Left ventricle myocardium inferior (tissue), 1 donor: ENCODE data around the gene AP3B1. TPM values are rescaled to one million over a fixed set of nuclear protein-coding genes. Genes with fewer than 3 reads are reported as not detected.

ENCODE experiments used
- DNase-seq: peaks from one replicate; pipeline ENCODE4 v3.0.0-alpha.2; 2020
- H3K27ac ChIP-seq: fragments of 200-600 bp; replicated peaks from 2 replicates; pipeline ENCODE4 v1.8.0; 2021
- H3K27me3 ChIP-seq: fragments of 200-600 bp; 2 replicates; pipeline ENCODE4 v1.8.0; 2021; ENCODE audit warnings: low read depth
- H3K36me3 ChIP-seq: fragments of 200-600 bp; 2 replicates; pipeline ENCODE4 v1.8.0; 2021
- H3K4me1 ChIP-seq: fragments of 200-600 bp; 2 replicates; pipeline ENCODE4 v1.8.0; 2021
- H3K4me3 ChIP-seq: fragments of 200-600 bp; 2 replicates; pipeline ENCODE4 v1.8.0; 2021; ENCODE audit warnings: mild to moderate bottlenecking, moderate library complexity
- H3K9me3 ChIP-seq: fragments of 200-600 bp; replicated peaks from 2 replicates; pipeline ENCODE4 v1.8.0; 2021
- CTCF ChIP-seq: fragments of 200-600 bp; IDR thresholded peaks from 2 replicates; pipeline ENCODE4 v1.8.0; 2021; ENCODE audit warnings: antibody characterized with exemption, mild to moderate bottlenecking, borderline replicate concordance
- intact Hi-C: fragments of 100-400 bp; cut with micrococcal nuclease; formaldehyde crosslinking; loops from one replicate; pipeline ENCODE4 v1.11.0; 2022
- total RNA-seq: library from RNA; stranded (reverse); fragmentation: NEBNext Ultra II Directional; extraction: Animal tissue kit (Norgen Biotek cat#: 25700); gene quantifications from one replicate; pipeline ENCODE4 v1.2.1, GENCODE V29; 2021
- donor health status: DM: no; HTN: yes; CAD: no; lungs with severe emphysema.

Gene AP3B1
- total RNA-seq, 1 donor from 2014 or later = 22.0 TPM

DNA sequence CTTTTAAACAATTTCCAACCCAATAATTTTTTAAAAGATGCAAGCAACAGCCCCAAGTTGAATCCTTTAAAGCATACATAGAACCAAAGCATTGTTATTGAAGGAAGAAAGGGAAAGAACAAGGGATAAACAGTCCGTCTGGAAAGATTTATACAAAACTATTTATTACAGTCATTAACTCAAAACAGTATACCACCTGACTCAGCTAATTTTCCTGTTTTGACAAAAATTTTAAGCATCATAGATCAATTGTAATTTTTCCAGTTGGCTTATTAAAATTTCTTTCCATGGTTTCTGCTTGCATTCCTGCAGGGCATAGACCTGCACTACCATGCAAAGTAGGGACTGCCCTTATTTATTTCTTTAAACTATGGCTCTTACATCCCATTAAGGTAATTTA, 29.9 kb downstream of the AP3B1 start:
- peaks cover 15% of the 10 kb centered on the region for H3K4me1 ChIP-seq
- no peak for DNase-seq
- intact Hi-C loops = no loop called here
- H3K36me3 ChIP-seq = peaks cover 31% of the 10 kb centered on the region
- TF ChIP-seq CTCF = no peak
- no peak overlapping the region for H3K4me3 ChIP-seq
- no peaks in the 10 kb centered on the region for H3K9me3 ChIP-seq
- no peak overlapping the region for H3K27ac ChIP-seq
- H3K27me3 ChIP-seq = no peaks in the 10 kb centered on the region

DNA sequence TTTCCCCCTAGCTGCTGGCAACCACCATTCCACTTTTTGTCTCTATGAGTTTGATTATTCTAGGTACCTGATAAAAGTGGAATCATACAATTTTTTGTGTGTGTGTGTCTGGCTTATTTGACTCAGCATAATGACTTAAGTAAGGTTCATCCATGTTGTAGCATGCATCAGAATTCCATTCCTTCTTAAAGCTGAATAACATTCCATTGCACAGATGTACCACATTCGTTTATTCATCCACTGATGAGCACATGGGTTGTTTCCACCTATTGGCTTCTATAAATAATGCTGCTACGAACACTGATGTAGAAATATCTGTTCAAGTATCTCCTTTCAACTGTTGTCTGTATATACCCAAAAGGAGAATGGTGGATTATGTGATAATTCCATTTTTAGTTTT, 33.7 kb downstream of the AP3B1 start:
- Histone ChIP-seq H3K4me3 (no peak overlapping the region), H3K9me3 (no peaks in the 10 kb centered on the region), H3K36me3 (peaks cover 28% of the 10 kb centered on the region), H3K4me1 (no peaks in the 10 kb centered on the region), H3K27me3 (no peaks in the 10 kb centered on the region), H3K27ac (no peak overlapping the region)
- TF ChIP-seq CTCF = no peak
- no peak for DNase-seq
- intact Hi-C loops = no loop called here

DNA sequence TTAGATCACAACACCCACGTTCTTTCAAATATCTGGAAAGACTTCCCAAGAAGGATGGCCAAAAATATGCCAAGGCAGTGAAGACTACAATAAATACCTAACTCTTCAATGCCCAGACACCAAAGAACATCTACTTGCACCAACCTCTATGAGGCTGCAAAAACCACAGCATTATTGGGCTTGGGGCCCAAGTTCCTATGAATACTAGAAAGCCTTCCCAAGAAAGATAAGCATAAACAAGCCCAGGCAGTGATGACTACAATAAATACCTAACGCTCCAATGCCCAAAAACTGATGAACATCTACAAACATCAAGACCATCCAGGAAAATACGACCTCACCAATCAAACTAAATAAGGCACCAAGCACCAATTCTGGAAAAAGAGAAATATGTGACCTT, 41.3 kb downstream of the AP3B1 start:
- no peak for DNase-seq
- Histone ChIP-seq H3K9me3 (peaks cover 11% of the 10 kb centered on the region), H3K4me1 (no peaks in the 10 kb centered on the region), H3K36me3 (peaks cover 3% of the 10 kb centered on the region), H3K27ac (no peak overlapping the region), H3K4me3 (no peak overlapping the region), H3K27me3 (no peaks in the 10 kb centered on the region)
- intact Hi-C loops = no loop called here
- TF ChIP-seq CTCF = no peak

DNA sequence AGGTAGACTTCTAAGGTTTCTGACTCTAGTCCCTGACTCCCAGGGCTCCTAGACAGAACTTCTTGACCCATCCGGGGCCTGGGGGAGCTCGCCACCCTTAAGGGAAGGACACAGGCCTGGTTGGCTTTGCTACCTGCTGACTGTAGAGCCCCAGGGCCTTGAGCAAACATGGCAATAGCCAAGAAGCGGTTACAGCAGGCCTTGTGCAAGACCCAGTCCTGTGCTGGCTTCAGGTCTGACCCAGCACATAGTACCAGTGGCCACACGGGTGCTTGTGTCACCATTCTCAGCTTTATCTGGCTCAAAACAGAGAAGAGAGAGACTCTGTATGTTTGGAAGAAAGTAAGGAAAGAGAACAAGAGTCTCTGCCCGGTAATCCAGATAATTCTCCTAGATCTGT, 41.8 kb downstream of the AP3B1 start:
- DNase-seq = no peak
- intact Hi-C loops = no loop called here
- H3K27ac ChIP-seq = no peak overlapping the region
- no peaks in the 10 kb centered on the region for H3K27me3 ChIP-seq
- TF ChIP-seq CTCF = no peak
- H3K9me3 ChIP-seq = peaks cover 11% of the 10 kb centered on the region
- peaks cover 3% of the 10 kb centered on the region for H3K36me3 ChIP-seq
- H3K4me1 ChIP-seq = no peaks in the 10 kb centered on the region
- no peak overlapping the region for H3K4me3 ChIP-seq

DNA sequence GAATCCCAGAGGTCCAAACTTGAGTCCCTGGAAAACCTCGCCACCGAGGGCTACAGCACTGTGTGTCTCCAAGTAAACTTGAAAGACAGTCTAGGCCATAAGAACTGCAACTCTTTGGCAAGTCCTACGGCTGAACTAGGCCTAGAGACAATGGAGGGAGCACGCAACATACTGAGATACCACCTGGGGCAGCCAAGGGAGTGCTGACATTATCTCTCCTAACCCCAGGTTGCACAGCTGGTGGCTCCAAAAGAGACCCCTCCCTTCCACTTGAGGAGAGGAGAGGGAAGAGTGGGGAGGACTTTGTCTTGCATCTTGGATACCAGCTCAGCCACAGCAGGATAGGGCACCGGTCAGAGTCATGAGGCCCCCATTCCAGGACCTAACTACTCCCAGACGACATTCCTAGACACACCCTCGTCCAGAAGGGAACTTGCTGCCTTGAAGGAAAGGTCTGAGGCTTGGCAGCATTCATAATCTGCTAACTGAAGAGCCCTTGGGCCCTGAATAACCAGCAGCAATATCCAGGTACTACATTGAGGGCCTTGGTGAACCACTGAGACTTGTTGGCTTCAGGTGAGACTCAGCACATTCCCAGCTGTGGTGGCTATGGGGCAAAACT, 42.7 kb downstream of the AP3B1 start:
- no peak for TF ChIP-seq CTCF
- no peaks in the 10 kb centered on the region for H3K4me1 ChIP-seq
- H3K27ac ChIP-seq = no peak overlapping the region
- H3K4me3 ChIP-seq = no peak overlapping the region
- intact Hi-C loops = no loop called here
- H3K9me3 ChIP-seq = peaks cover 11% of the 10 kb centered on the region
- H3K36me3 ChIP-seq = peaks cover 3% of the 10 kb centered on the region
- no peak for DNase-seq
- H3K27me3 ChIP-seq = no peaks in the 10 kb centered on the region
